Right atrium auricular region (tissue), 2 donors: Measurements from ENCODE around the gene CRACR2B. TPM values are rescaled to one million over a fixed set of nuclear protein-coding genes. Genes with fewer than 3 reads are reported as not detected.

ENCODE experiments used
- DNase-seq: peaks from one replicate; pipeline ENCODE4 v3.0.0-alpha.2; 2019; ENCODE audit warnings: low spot score
- H3K27ac ChIP-seq, 2 donors: fragments of 200-600 bp; sonication (generic); 1 replicate in 1 of 2; 2 replicates in 1 of 2; pipeline ENCODE4 v1.5.1; 2016 to 2019
- H3K27me3 ChIP-seq, 2 donors: fragments of 200-600 bp; sonication (generic); one replicate each; pipeline versions ENCODE4 v1.5.1 to v1.6.0; 2017 to 2019
- H3K36me3 ChIP-seq: fragments of 200-600 bp; sonication (generic); one replicate; pipeline ENCODE4 v1.5.1; 2016
- H3K4me1 ChIP-seq, 2 donors: fragments of 200-600 bp; sonication (generic); one replicate each; pipeline versions ENCODE4 v1.5.1 to v1.6.0; 2017 to 2019
- H3K4me3 ChIP-seq, 2 donors: fragments of 200-600 bp; sonication (generic); 1 replicate in 1 of 2; 2 replicates in 1 of 2; pipeline ENCODE4 v1.5.1; 2017 to 2019; ENCODE audit warnings: mild to moderate bottlenecking in 1 of 2, moderate library complexity in 1 of 2
- H3K9me3 ChIP-seq, 2 donors: fragments of 200-600 bp; sonication (generic); one replicate each; pipeline ENCODE4 v1.5.1; 2019
- total RNA-seq, 2 donors: library from RNA; depleted of rRNA; stranded (reverse); fragments of >200 nt; gene quantifications; one replicate each; pipeline ENCODE4 v1.1.0, GENCODE V29; 2016
- TF ChIP-seq, protein P1 (sequence below), 2 donors: fragments of 200-600 bp; sonication (generic); IDR thresholded peaks; one replicate each; pipeline ENCODE4 v1.5.1; 2019; ENCODE audit warnings: antibody characterized with exemption in 2 of 2

The CRACR2B gene
- total RNA-seq, 2 donors from 2014 or later = 15.6 to 29.7 TPM

DNA sequence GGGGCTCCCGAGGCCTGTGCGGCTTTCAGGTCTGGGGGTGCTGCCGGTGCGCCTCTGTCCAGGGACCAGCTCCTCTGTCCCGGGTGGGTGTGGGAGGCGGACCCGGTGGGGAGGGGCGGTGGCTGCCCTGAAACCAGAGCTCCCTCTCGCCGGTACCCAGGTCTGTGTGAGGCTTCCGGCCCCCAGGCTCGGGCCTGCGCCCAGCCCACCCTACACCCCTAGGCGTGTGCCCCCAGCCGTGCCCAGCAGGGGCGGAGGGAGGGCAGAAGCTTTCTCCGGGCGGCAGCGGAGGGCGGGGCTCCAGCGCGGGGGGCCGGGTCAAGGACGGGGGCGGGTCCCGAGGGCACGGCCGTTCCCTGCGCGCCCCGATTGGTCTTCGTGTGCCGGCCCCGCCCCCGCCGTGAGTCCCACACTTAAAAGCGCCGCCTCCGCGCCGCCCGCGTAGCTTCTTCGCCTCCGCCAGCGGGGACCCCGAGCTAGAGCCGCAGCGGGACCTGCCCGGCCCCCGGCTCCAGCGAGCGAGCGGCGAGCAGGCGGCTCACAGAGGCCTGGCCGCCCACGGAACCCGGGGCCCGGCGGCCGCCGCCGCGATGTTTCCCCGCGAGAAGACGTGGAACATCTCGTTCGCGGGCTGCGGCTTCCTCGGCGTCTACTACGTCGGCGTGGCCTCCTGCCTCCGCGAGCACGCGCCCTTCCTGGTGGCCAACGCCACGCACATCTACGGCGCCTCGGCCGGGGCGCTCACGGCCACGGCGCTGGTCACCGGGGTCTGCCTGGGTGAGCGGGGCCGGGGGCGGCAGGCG, 8.4 kb upstream of the CRACR2B start:
- Histone ChIP-seq H3K4me3 (peak overlapping the region; percentile 88 to 93), H3K36me3 (peaks cover 28% of the 10 kb centered on the region), H3K9me3 (no peaks in the 10 kb centered on the region), H3K27ac (peak overlapping the region; percentile 98), H3K4me1 (peaks cover 0 to 33% of the 10 kb centered on the region in 2 donors), H3K27me3 (no peaks in the 10 kb centered on the region)
- TF ChIP-seq, protein P1, sequence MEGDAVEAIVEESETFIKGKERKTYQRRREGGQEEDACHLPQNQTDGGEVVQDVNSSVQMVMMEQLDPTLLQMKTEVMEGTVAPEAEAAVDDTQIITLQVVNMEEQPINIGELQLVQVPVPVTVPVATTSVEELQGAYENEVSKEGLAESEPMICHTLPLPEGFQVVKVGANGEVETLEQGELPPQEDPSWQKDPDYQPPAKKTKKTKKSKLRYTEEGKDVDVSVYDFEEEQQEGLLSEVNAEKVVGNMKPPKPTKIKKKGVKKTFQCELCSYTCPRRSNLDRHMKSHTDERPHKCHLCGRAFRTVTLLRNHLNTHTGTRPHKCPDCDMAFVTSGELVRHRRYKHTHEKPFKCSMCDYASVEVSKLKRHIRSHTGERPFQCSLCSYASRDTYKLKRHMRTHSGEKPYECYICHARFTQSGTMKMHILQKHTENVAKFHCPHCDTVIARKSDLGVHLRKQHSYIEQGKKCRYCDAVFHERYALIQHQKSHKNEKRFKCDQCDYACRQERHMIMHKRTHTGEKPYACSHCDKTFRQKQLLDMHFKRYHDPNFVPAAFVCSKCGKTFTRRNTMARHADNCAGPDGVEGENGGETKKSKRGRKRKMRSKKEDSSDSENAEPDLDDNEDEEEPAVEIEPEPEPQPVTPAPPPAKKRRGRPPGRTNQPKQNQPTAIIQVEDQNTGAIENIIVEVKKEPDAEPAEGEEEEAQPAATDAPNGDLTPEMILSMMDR (IDR thresholded peaks at IDR 0.05) = peak in 1 of 2 donors; percentile 28
- DNase-seq = peak; percentile 91

DNA sequence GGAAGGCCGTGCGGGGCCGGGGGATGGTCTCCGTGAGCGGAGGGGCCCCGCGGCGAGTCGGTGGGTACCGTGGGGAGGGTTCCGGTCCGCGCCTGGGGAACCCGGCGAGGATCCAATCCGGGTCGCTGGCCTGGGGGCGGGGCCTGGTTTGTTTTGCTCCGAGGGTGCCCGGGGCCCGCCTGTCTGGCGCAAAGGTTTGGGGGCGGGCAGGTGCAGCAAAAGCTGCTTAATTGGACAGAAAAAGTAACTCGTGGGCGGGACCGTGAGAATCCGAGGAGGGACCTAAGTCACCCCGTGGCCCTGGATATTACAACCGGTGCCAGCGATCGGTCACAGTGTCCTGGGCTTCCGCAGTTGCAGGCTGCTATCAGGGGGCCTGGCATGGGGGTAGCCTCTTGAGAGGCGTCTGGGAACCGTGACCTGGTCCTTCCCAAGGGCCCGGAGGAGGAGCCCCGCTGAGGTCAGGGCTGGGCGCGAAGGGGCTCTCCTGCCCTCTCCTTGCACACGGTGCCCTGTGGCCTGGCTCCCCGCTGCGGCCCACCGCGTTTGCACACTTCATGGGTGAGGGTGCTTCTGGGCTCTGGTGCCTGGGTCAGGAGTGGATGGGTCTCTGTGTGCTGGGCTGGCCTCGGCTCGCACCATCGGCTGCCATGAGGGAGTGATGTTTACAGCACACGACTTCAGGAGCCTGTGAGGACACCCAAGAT, 7.6 kb upstream of the CRACR2B start:
- peaks cover 36% of the 10 kb centered on the region for H3K36me3 ChIP-seq

DNA sequence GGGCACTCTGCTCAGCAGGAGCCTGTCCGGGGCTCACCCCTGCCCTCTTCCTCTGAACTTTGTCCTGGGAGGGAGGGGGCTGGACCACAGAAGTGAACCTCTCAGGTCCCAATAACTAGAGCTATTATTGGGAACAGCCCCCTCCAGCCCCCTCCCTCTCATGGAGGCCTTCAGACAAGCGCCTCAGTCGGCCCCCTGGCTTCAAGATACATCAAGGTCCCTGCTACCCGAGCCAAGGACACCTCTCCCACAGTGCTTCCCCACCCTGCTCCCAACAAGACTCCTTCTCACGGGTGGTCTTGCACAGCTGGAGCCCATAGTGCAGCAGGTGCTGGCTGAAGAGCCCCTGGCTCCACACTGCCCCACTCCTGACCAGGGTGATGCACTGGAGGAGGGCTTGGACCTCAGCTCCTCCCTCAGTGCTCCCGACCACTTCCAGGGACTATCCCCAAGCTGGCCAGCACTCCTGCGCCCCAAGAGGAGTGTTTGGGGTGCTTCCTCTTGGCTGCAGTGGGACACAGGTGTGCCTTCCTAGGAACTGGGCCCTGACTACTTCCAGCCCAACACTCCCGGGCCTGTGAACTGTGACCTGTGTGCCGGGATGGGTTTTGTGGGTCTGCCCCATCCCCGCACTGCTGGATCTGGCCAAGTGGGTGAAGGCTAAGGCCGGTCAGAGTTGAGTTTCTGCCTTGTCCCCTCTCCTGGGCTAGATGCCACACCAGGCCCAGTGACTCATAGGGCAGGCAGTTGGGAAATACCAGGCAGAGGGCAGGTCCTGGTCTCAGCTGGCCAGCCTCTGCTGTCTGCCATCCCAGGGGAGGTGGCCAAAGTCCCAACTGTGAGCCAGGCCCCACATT, 6.8 kb upstream of the CRACR2B start:
- peaks cover 0 to 40% of the 10 kb centered on the region in 2 donors for H3K4me1 ChIP-seq
- TF ChIP-seq, protein P1 (IDR thresholded peaks at IDR 0.05) = no peak
- H3K36me3 ChIP-seq = peaks cover 38% of the 10 kb centered on the region
- no peaks in the 10 kb centered on the region for H3K9me3 ChIP-seq
- H3K27ac ChIP-seq = peak overlapping the region; percentile 98
- peak; percentile 93 for DNase-seq
- no peaks in the 10 kb centered on the region for H3K27me3 ChIP-seq
- peak overlapping the region; percentile 88 to 93 for H3K4me3 ChIP-seq

More for the DNA sequence above, 7.6 kb upstream of the CRACR2B start:
- peak overlapping the region; percentile 98 for H3K27ac ChIP-seq
- peak overlapping the region; percentile 88 to 93 for H3K4me3 ChIP-seq
- DNase-seq = peak; percentile 91
- no peaks in the 10 kb centered on the region for H3K27me3 ChIP-seq
- H3K9me3 ChIP-seq = no peaks in the 10 kb centered on the region
- H3K4me1 ChIP-seq = peaks cover 0 to 33% of the 10 kb centered on the region in 2 donors
- TF ChIP-seq, protein P1 (IDR thresholded peaks at IDR 0.05) = no peak

DNA sequence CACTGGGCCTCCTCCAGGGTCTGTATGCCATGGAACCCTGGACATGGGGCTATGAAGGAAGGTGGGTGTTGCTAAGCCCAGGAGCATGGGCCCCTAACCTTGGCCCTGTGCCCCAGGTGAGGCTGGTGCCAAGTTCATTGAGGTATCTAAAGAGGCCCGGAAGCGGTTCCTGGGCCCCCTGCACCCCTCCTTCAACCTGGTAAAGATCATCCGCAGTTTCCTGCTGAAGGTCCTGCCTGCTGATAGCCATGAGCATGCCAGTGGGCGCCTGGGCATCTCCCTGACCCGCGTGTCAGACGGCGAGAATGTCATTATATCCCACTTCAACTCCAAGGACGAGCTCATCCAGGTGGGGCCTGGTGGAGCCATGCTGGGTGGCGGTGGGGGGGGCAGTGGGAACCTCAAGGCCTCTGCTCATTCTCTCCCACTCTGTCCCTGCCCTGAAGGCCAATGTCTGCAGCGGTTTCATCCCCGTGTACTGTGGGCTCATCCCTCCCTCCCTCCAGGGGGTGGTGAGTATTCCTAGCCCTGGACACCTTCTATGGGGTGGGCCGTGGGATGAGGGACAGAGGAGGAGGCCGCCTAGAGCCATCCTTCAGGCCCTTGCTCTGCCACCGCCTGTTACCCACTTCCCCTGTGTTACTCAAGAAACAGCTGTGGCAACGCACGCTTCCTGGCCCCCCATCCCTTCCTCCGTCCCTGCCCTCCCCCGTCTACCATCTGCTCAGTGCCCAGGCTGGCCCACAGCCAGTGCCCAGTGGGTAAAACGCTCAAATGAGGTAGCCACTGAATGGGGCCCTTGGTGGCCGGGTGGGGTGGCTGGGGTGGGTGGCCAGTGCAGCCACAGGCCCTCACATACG, 6.0 kb upstream of the CRACR2B start:
- Histone ChIP-seq H3K4me1 (peaks cover 0 to 48% of the 10 kb centered on the region in 2 donors), H3K36me3 (peaks cover 38% of the 10 kb centered on the region), H3K9me3 (no peaks in the 10 kb centered on the region), H3K4me3 (peak overlapping the region; percentile 88 to 93), H3K27me3 (no peaks in the 10 kb centered on the region), H3K27ac (peak overlapping the region; percentile 98)
- no peak for DNase-seq
- TF ChIP-seq, protein P1 (IDR thresholded peaks at IDR 0.05) = no peak
